Epithelial cell of proximal tubule (primary cell): ENCODE results near the gene TMEM30B. TPM values are rescaled to one million over a fixed set of nuclear protein-coding genes. Genes with fewer than 3 reads are reported as not detected.
"Not testable (repeated sequence)": the region's sequence is repeated elsewhere in the genome, so short reads cannot be mapped to it uniquely, and the experiment has no call there.

Experiments used
- DNase-seq: peaks from one replicate; pipeline ENCODE4 v3.0.0-alpha.2; 2011; ENCODE audit warnings: low read depth
- H3K4me3 ChIP-seq: 2 replicates; pipeline ENCODE4 v1.5.1; 2011; ENCODE audit warnings: low read depth, mild to moderate bottlenecking, low read length
- CTCF ChIP-seq: conservative IDR thresholded peaks from 2 replicates; pipeline ENCODE4 v1.5.1; 2012; ENCODE audit warnings: low read depth, mild to moderate bottlenecking, low read length
- total RNA-seq: library from RNA; depleted of rRNA; stranded (reverse); fragments of >200 nt; gene quantifications from 2 replicates; pipeline ENCODE4 v1.2.3, GENCODE V29; 2015

Gene TMEM30B
- total RNA-seq, 1 donor from 2014 or later = 3.1 TPM

GRCh38 chr14:61319706-61320105, 38.6 kb upstream of the TMEM30B start:
- no peak for TF ChIP-seq CTCF
- no peak for DNase-seq
- H3K4me3 ChIP-seq = no peak overlapping the region

GRCh38 chr14:61319086-61319485, 37.9 kb upstream of the TMEM30B start:
- H3K4me3 ChIP-seq = no peak overlapping the region
- no peak for TF ChIP-seq CTCF
- no peak for DNase-seq

GRCh38 chr14:61315313-61315712, 34.2 kb upstream of the TMEM30B start:
- no peak for DNase-seq
- H3K4me3 ChIP-seq = no peak overlapping the region
- no peak for TF ChIP-seq CTCF

GRCh38 chr14:61308701-61309100, 27.6 kb upstream of the TMEM30B start:
- H3K4me3 ChIP-seq, DNase-seq: not testable (repeated sequence)

GRCh38 chr14:61308198-61308597, 27.1 kb upstream of the TMEM30B start:
- DNase-seq = no peak
- no peak for TF ChIP-seq CTCF
- no peak overlapping the region for H3K4me3 ChIP-seq

GRCh38 chr14:61304688-61305087, 23.6 kb upstream of the TMEM30B start:
- no peak for TF ChIP-seq CTCF
- no peak overlapping the region for H3K4me3 ChIP-seq
- no peak for DNase-seq

- no peak overlapping the region for H3K4me3 ChIP-seq
- TF ChIP-seq CTCF = no peak
- DNase-seq = no peak
Observed at GRCh38 chr14:61300754-61301153, 19.6 kb upstream of the TMEM30B start.

GRCh38 chr14:61300209-61300608, 19.1 kb upstream of the TMEM30B start:
- no peak for DNase-seq
- no peak for TF ChIP-seq CTCF
- H3K4me3 ChIP-seq = no peak overlapping the region
